ENCODE data around the gene PPP1CB. TPM values are rescaled to one million over a fixed set of nuclear protein-coding genes. Genes with fewer than 3 reads are reported as not detected.

Gene PPP1CB
- total and polyA plus RNA-seq, 9 donors, result 90.9 to 421 (median 272) TPM

DNA sequence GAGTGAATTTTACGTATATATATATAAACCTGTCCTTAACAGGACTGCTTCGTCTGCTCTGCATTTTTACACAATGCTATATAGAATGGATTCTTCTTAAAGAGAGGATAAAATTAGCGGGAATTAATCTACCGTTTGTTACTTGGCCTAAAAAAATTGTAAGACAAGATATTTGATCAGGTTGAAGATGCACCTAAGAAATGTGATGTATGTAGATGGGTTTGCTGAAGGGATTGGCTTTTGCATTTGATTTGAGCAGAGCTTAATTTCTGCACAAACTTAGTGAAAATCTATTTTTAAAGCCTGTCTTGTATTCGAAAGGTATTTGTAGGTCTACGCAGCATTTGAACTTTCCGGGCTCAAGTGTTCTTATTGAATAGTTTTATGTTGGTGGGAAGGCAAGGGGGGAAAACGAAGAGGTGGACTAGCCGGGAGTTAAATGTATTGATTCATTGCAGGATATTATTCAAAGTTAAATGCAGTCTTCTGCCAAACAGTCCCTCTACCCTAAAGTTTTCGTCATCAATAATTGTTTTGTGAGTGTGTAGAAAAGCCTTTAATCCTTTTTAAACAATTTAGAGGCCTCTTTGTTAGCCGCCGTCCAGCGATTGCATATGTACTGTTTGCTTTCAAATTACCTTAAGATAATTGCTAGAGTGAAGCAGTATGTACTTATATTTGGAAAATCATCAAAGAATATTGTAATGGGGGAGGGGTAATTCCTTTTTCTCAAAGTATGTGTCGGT lies 1.2 kb downstream of the PPP1CB start:
- Histone ChIP-seq H3K9me3 (no peaks in the 10 kb centered on the region), H3K27me3 (no peaks in the 10 kb centered on the region), H3K4me1 (ENCODE audit: insufficient read depth) (peaks cover 4% of the 10 kb centered on the region), H3K4me3 (peak overlapping the region; percentile 99), H3K27ac (peak overlapping the region; percentile 98 to 99), H3K36me3 (no peaks in the 10 kb centered on the region)
- TF ChIP-seq, protein P1, sequence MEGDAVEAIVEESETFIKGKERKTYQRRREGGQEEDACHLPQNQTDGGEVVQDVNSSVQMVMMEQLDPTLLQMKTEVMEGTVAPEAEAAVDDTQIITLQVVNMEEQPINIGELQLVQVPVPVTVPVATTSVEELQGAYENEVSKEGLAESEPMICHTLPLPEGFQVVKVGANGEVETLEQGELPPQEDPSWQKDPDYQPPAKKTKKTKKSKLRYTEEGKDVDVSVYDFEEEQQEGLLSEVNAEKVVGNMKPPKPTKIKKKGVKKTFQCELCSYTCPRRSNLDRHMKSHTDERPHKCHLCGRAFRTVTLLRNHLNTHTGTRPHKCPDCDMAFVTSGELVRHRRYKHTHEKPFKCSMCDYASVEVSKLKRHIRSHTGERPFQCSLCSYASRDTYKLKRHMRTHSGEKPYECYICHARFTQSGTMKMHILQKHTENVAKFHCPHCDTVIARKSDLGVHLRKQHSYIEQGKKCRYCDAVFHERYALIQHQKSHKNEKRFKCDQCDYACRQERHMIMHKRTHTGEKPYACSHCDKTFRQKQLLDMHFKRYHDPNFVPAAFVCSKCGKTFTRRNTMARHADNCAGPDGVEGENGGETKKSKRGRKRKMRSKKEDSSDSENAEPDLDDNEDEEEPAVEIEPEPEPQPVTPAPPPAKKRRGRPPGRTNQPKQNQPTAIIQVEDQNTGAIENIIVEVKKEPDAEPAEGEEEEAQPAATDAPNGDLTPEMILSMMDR (IDR thresholded peaks at IDR 0.05), result no peak
- TF ChIP-seq POLR2A (IDR thresholded peaks at IDR 0.05) (no peak), EP300 (IDR thresholded peaks at IDR 0.05) (no peak)
- WGBS, 3 donors, result 1% methylated on average over 14 of the region's 14 CpGs
- no peak for DNase-seq
- intact Hi-C loops (cut with DNase I), result loop anchor here (1.0 to 10.0 kb wide), 8 partner anchors 88 to 161 kb away; no protein-coding TSS in a partner anchor

DNA sequence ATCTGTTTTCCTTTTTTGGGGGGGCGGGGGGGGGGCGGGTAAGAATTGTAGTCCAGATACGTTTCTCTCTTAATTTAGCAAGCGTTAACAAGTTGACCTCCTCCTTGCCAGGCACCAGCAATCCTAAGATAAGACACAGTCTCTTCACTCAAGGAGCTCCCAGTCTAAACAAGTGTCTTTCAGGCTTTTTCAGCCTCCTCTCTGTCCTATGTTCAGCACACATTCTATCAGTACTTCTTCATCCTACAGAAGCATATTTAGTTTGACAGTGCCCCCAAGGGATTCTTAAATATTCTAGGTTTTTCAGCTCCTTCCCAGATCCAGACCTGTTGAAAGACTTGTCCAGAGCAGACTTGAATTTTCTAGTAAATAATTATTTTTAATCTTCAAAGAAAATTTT lies 2.7 kb downstream of the PPP1CB start:
- TF ChIP-seq POLR2A (IDR thresholded peaks at IDR 0.05) (no peak), EP300 (IDR thresholded peaks at IDR 0.05) (no peak)
- TF ChIP-seq, protein P1 (IDR thresholded peaks at IDR 0.05), result no peak
- H3K4me3 ChIP-seq, result peak overlapping the region; percentile 99
- intact Hi-C loops (cut with DNase I), result loop anchor here (5.0 to 10.0 kb wide), 6 partner anchors 90 to 162 kb away; no protein-coding TSS in a partner anchor
- WGBS, 3 donors, result 4 to 13% (median 6%) methylated on average over 4 of the region's 4 CpGs
- peaks cover 9% of the 10 kb centered on the region for H3K4me1 ChIP-seq (ENCODE audit: insufficient read depth)
- DNase-seq, result no peak
- no peak overlapping the region for H3K27ac ChIP-seq
- H3K36me3 ChIP-seq, result no peaks in the 10 kb centered on the region
- H3K27me3 ChIP-seq, result no peaks in the 10 kb centered on the region
- no peaks in the 10 kb centered on the region for H3K9me3 ChIP-seq

DNA sequence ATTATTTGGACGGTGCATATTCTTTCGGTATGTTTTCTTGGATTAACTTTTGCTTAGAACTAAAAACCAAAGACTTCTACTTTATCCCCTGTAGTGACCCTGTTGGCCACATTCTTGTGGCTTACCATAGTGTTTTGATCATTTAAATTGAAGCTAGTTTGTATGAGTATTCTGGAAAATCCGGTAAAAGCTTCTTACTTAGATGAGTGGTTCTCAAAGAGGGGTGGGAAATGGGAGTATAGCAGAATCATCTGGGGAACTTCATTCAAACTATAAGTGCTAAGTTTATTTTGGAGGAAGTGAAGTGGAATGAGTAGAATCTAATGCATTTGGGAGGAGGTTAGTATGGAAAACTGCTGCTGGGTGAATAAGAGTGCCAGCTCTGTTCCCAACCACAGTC lies 3.8 kb downstream of the PPP1CB start:
- Histone ChIP-seq H3K27ac (no peak overlapping the region), H3K36me3 (no peaks in the 10 kb centered on the region), H3K4me3 (peak overlapping the region; percentile 99), H3K27me3 (no peaks in the 10 kb centered on the region), H3K9me3 (no peaks in the 10 kb centered on the region), H3K4me1 (ENCODE audit: insufficient read depth) (peaks cover 7% of the 10 kb centered on the region)
- WGBS, 3 donors, result 19 to 35% (median 32%) methylated on average over 3 of the region's 3 CpGs
- TF ChIP-seq POLR2A (IDR thresholded peaks at IDR 0.05) (no peak), EP300 (IDR thresholded peaks at IDR 0.05) (no peak)
- TF ChIP-seq, protein P1 (IDR thresholded peaks at IDR 0.05), result no peak
- no peak for DNase-seq
- intact Hi-C loops (cut with DNase I), result loop anchor here in 3 of 4 donors (10.0 kb wide), 3 partner anchors 91 to 161 kb away; no protein-coding TSS in a partner anchor

DNA sequence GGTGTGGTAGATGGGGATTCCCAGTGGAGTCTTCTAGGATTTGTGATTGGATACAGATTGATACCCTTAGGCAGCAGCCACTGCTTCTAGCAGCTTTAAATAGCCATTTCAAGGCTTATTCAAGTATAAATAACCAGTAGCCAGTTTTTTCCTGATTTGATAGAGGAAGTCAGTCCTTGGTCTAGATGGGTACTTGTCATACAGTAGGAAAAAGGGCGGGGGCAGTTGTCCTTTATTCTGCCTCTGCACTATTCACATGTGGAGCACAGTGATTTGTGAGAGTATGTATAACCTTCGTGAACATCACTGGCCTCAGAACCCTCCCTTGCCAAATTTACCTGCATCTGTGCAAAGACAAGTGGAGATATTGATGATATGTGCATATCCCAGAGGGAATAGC lies 6.8 kb downstream of the PPP1CB start:
- TF ChIP-seq, protein P1 (IDR thresholded peaks at IDR 0.05), result no peak
- TF ChIP-seq POLR2A (IDR thresholded peaks at IDR 0.05) (no peak), EP300 (IDR thresholded peaks at IDR 0.05) (no peak)
- H3K4me3 ChIP-seq, result no peak overlapping the region

More for the DNA sequence above, 6.8 kb downstream of the PPP1CB start:
- no peaks in the 10 kb centered on the region for H3K36me3 ChIP-seq
- WGBS, 3 donors, result 61 to 73% (median 72%) methylated on average over 2 of the region's 2 CpGs
- no peak for DNase-seq
- no peaks in the 10 kb centered on the region for H3K9me3 ChIP-seq
- no peak overlapping the region for H3K27ac ChIP-seq
- peaks cover 12% of the 10 kb centered on the region for H3K4me1 ChIP-seq (ENCODE audit: insufficient read depth)
- intact Hi-C loops (cut with DNase I), result loop anchor here in 3 of 4 donors (10.0 kb wide), 3 partner anchors 94 to 164 kb away; no protein-coding TSS in a partner anchor
- no peaks in the 10 kb centered on the region for H3K27me3 ChIP-seq

Measured in ovary (tissue), 9 donors.